ENCODE measurements around the gene CSRP3. TPM values are rescaled to one million over a fixed set of nuclear protein-coding genes. Genes with fewer than 3 reads are reported as not detected.

The CSRP3 gene
- total RNA-seq, 1 donor from 2014 or later, result not detected

DNA sequence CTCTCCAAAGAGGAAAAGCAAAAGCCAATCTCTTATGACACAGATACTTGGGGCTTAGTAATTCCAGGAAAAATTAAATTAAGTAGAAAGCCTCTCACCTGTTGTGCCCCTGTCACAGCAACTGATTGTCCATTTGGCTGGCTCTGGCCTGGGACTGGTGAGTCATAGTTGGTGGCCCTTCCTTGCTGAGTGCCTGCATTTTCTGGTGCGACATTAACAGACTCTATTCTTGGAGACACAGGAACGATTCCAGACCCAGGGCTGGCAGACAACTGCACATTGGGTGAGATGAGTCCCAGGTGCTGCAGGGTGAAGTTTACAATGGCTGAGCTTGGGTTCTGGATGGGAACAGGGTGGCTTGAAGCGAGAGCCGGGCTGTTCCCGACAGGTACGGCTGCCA lies 23.3 kb upstream of the CSRP3 start:
- TF ChIP-seq, protein P1, sequence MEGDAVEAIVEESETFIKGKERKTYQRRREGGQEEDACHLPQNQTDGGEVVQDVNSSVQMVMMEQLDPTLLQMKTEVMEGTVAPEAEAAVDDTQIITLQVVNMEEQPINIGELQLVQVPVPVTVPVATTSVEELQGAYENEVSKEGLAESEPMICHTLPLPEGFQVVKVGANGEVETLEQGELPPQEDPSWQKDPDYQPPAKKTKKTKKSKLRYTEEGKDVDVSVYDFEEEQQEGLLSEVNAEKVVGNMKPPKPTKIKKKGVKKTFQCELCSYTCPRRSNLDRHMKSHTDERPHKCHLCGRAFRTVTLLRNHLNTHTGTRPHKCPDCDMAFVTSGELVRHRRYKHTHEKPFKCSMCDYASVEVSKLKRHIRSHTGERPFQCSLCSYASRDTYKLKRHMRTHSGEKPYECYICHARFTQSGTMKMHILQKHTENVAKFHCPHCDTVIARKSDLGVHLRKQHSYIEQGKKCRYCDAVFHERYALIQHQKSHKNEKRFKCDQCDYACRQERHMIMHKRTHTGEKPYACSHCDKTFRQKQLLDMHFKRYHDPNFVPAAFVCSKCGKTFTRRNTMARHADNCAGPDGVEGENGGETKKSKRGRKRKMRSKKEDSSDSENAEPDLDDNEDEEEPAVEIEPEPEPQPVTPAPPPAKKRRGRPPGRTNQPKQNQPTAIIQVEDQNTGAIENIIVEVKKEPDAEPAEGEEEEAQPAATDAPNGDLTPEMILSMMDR (IDR thresholded peaks at IDR 0.05), result no peak
- Histone ChIP-seq H3K36me3 (no peaks in the 10 kb centered on the region), H3K27ac (no peak overlapping the region), H3K9me3 (no peaks in the 10 kb centered on the region), H3K4me3 (no peak overlapping the region), H3K4me1 (no peaks in the 10 kb centered on the region), H3K27me3 (no peaks in the 10 kb centered on the region)
- DNase-seq (ENCODE audit: low spot score in 2 of 2), result no peak
- intact Hi-C loops (cut with DNase I), result no loop called here

DNA sequence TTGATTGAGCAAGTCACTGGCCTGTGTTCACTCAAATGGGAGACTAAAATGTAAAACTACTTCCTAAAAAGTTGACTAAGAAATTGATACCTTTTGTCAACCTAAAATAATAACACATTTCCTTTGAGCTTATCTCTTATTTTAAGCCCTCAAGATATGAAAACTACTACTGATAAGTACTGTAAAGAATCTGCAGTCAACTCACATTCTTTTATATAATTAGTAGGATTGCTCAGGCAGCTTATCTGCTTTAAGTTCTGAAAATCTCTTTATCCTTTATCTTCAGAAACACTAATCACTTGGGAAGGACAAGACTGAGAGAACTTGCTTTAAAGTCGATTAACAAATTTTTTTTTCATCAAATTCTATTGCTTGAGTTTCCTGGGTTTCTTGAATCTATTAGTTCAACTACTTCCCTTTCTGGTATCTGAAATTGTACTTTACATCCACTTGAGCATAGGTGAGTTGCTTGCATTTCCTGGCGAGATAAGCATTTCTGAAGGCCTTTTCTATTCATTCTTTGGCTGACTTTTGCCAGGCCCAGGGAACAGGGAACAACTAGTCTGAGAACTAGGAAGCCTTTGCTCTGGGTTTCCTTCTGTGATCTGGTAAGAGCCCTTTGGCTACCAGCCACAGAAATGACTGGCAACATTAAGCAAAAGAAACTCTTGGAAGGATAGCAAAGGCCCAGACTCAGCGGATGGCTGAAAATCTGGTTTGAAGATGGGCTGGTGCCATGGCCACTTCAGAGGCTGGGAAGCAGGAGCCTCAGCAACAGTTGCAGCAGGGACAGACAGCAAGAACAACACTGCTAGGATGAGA lies 19.3 kb upstream of the CSRP3 start:
- Histone ChIP-seq H3K27me3 (no peaks in the 10 kb centered on the region), H3K4me3 (no peak overlapping the region), H3K9me3 (no peaks in the 10 kb centered on the region), H3K27ac (no peak overlapping the region), H3K4me1 (no peaks in the 10 kb centered on the region), H3K36me3 (no peaks in the 10 kb centered on the region)
- TF ChIP-seq, protein P1 (IDR thresholded peaks at IDR 0.05), result no peak
- intact Hi-C loops (cut with DNase I), result no loop called here
- DNase-seq (ENCODE audit: low spot score in 2 of 2), result no peak

DNA sequence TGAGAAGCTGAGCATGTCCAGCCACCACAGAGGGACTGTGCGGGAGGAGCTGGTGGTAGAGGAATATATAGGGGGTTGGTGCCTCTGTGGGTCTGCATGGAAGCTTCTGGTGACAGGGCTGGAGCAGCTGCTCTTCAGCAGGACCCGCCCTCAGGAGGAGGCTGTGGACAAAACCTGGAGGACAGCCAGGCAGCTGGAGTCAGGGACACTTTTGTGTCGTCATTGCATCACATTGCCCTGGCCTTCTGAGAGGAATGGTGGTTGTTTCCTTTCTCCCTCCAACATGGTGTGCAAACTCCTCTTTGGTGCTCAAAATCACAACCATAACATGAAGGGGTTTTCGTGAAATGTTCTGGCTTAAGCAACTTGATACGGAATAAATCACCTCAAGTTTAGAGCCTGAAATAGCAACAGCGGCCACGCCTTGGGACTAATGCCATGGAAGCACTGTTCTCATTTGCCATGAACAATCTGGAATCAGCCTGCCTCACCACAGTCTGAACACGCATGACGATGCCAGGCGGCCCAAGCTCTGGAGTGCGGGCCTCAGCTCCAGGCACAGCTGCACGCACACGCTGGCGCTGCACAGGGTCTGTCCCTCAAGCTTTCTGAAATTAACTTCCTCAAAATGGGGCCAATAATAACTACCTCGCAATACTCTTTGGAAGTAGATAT lies 17.1 kb upstream of the CSRP3 start:
- intact Hi-C loops (cut with DNase I), result no loop called here
- TF ChIP-seq, protein P1 (IDR thresholded peaks at IDR 0.05), result no peak
- H3K27ac ChIP-seq, result no peak overlapping the region
- no peaks in the 10 kb centered on the region for H3K27me3 ChIP-seq
- no peaks in the 10 kb centered on the region for H3K4me1 ChIP-seq
- DNase-seq (ENCODE audit: low spot score in 2 of 2), result no peak
- H3K9me3 ChIP-seq, result no peaks in the 10 kb centered on the region
- H3K4me3 ChIP-seq, result no peak overlapping the region
- H3K36me3 ChIP-seq, result no peaks in the 10 kb centered on the region

DNA sequence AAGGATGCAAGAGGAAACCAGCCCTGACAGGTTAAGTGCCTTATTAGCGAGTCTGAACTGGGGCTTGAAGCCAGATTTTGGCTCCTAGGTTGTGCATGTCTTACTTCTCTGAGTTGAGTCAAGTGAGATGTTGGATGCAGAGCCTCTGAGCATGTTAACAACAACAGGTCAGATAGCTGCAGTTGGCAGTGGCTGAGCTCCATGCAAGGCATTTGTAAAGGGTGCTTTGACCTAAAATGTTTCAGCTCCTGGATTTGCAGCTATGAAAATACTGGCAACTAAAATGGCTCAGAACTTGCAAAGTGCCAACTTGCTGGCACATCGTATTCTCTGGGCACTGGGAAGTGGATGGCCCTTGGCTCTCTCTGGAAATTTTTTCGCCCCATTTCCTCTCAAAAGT lies 16.4 kb upstream of the CSRP3 start:
- Histone ChIP-seq H3K4me3 (no peak overlapping the region), H3K4me1 (no peaks in the 10 kb centered on the region), H3K9me3 (no peaks in the 10 kb centered on the region), H3K27ac (no peak overlapping the region), H3K27me3 (no peaks in the 10 kb centered on the region), H3K36me3 (no peaks in the 10 kb centered on the region)
- no peak for DNase-seq (ENCODE audit: low spot score in 2 of 2)
- intact Hi-C loops (cut with DNase I), result no loop called here
- TF ChIP-seq, protein P1 (IDR thresholded peaks at IDR 0.05), result no peak

DNA sequence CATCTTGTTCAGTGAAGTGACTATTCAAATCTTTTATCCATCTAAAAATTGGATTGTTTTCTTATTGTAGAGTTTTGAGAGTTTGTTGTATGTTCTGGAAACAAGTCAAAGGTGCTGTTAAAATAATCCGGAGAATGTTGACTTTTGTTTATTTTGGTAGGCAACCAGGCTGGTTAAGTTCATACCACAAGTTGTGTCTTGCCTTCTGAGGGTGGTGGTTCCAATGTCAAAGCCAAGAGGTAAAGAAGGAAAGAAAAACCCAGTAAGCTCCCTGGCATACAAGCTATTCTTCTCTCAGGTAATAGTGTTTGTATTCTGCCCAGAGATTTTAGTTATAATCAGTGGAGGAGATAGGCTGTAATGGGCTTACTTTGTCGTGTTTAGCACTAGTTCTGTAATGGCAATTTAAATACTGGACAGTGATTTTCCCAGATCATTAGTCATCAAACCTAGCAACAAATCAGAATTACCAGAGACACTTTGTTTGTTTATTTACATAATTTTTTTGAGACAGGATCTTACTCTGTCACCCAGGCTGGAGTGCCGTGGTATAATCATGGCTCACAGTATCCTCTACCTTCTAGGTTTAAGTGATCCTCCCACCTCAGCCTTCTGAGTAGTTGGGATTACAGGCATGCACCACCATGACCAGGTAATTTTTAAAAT lies 15.1 kb upstream of the CSRP3 start:
- TF ChIP-seq, protein P1 (IDR thresholded peaks at IDR 0.05), result no peak
- H3K4me1 ChIP-seq, result no peaks in the 10 kb centered on the region
- H3K27ac ChIP-seq, result no peak overlapping the region
- intact Hi-C loops (cut with DNase I), result no loop called here
- H3K27me3 ChIP-seq, result no peaks in the 10 kb centered on the region
- H3K4me3 ChIP-seq, result no peak overlapping the region
- no peaks in the 10 kb centered on the region for H3K36me3 ChIP-seq
- DNase-seq (ENCODE audit: low spot score in 2 of 2), result no peak
- no peaks in the 10 kb centered on the region for H3K9me3 ChIP-seq
